ENCODE measurements around the gene FST. TPM values are rescaled to one million over a fixed set of nuclear protein-coding genes. Genes with fewer than 3 reads are reported as not detected.

FST gene
- total and polyA plus RNA-seq, 10 of the 15 experiments (the other 5 are each of a cell fraction or from before 2014, with no cell fraction given), result 0.23 TPM; not detected in 9

DNA sequence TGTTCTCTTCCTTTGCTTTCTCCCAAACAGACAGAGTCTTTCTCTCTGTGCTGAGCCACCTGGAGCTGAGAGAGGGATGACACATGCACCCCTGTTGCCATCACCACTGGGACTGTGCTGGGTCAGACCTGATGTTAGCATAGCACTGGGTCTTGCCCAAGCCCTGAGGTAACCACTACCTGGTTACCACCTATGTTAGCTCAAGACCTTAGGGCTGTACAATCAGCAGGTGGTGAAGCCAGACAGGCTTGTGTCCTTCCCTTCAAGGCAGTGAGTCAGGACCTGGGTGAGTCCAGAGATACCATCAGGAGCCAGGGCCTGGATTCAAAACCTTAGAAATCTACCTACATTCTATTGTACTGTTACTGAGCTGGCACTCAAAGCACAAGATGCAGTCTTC lies 32.1 kb downstream of the FST start:
- FAIRE-seq, result no peak
- H3K4me3 ChIP-seq, result no peak overlapping the region
- TF ChIP-seq, protein P1, sequence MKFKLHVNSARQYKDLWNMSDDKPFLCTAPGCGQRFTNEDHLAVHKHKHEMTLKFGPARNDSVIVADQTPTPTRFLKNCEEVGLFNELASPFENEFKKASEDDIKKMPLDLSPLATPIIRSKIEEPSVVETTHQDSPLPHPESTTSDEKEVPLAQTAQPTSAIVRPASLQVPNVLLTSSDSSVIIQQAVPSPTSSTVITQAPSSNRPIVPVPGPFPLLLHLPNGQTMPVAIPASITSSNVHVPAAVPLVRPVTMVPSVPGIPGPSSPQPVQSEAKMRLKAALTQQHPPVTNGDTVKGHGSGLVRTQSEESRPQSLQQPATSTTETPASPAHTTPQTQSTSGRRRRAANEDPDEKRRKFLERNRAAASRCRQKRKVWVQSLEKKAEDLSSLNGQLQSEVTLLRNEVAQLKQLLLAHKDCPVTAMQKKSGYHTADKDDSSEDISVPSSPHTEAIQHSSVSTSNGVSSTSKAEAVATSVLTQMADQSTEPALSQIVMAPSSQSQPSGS (IDR thresholded peaks at IDR 0.05; ENCODE audit: low read length), result no peak
- no peak for TF ChIP-seq RCOR1 (conservative IDR thresholded peaks at IDR 0.05; ENCODE audit: low read depth, low read length)
- no peak for TF ChIP-seq ZNF274 (IDR thresholded peaks at IDR 0.05; ENCODE audit: insufficient read depth, insufficient read length)
- TF ChIP-seq CHD2 (IDR thresholded peaks at IDR 0.05; ENCODE audit: borderline replicate concordance, low read depth, low read length), result no peak
- no peak for TF ChIP-seq NRF1 (conservative IDR thresholded peaks at IDR 0.05; ENCODE audit: low read depth, low read length)
- TF ChIP-seq, protein P2, sequence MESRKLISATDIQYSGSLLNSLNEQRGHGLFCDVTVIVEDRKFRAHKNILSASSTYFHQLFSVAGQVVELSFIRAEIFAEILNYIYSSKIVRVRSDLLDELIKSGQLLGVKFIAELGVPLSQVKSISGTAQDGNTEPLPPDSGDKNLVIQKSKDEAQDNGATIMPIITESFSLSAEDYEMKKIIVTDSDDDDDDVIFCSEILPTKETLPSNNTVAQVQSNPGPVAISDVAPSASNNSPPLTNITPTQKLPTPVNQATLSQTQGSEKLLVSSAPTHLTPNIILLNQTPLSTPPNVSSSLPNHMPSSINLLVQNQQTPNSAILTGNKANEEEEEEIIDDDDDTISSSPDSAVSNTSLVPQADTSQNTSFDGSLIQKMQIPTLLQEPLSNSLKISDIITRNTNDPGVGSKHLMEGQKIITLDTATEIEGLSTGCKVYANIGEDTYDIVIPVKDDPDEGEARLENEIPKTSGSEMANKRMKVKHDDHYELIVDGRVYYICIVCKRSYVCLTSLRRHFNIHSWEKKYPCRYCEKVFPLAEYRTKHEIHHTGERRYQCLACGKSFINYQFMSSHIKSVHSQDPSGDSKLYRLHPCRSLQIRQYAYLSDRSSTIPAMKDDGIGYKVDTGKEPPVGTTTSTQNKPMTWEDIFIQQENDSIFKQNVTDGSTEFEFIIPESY (IDR thresholded peaks at IDR 0.05), result no peak
- TF ChIP-seq HDAC2 (IDR thresholded peaks at IDR 0.05), result no peak
- TF ChIP-seq, protein P3, sequence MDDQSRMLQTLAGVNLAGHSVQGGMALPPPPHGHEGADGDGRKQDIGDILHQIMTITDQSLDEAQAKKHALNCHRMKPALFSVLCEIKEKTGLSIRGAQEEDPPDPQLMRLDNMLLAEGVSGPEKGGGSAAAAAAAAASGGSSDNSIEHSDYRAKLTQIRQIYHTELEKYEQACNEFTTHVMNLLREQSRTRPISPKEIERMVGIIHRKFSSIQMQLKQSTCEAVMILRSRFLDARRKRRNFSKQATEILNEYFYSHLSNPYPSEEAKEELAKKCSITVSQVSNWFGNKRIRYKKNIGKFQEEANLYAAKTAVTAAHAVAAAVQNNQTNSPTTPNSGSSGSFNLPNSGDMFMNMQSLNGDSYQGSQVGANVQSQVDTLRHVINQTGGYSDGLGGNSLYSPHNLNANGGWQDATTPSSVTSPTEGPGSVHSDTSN (IDR thresholded peaks at IDR 0.05; ENCODE audit: insufficient replicate concordance, low read depth, low read length), result no peak
- no peak for TF ChIP-seq TAF1 (IDR thresholded peaks at IDR 0.05; ENCODE audit: borderline replicate concordance, low read depth, low read length)
- no peak for TF ChIP-seq YY1 (IDR thresholded peaks at IDR 0.05; ENCODE audit: low read depth, low read length)
- TF ChIP-seq, protein P4, sequence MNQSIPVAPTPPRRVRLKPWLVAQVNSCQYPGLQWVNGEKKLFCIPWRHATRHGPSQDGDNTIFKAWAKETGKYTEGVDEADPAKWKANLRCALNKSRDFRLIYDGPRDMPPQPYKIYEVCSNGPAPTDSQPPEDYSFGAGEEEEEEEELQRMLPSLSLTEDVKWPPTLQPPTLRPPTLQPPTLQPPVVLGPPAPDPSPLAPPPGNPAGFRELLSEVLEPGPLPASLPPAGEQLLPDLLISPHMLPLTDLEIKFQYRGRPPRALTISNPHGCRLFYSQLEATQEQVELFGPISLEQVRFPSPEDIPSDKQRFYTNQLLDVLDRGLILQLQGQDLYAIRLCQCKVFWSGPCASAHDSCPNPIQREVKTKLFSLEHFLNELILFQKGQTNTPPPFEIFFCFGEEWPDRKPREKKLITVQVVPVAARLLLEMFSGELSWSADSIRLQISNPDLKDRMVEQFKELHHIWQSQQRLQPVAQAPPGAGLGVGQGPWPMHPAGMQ (IDR thresholded peaks at IDR 0.05; ENCODE audit: borderline replicate concordance), result no peak
- no peak for TF ChIP-seq CHD4 (IDR thresholded peaks at IDR 0.05)
- TF ChIP-seq TCF3 (IDR thresholded peaks at IDR 0.05; ENCODE audit: borderline replicate concordance, insufficient read depth, low read depth, low read length), result no peak
- no peak for TF ChIP-seq RELA (IDR thresholded peaks at IDR 0.05; ENCODE audit: borderline replicate concordance, partially characterized antibody)
- no peak for TF ChIP-seq RB1 (IDR thresholded peaks at IDR 0.05; ENCODE audit: borderline replicate concordance)
- no peak for TF ChIP-seq FOS (IDR thresholded peaks at IDR 0.05; ENCODE audit: borderline replicate concordance, extremely low read depth, insufficient read length)
- no peak for DNase-seq (ENCODE audit: low read depth, low spot score)
- no peaks in the 10 kb centered on the region; the same call in 2 of the 3 replicates for H3K9me3 ChIP-seq (replicated peaks; ENCODE audit: control insufficient read depth, insufficient read depth, low read length)
- in situ Hi-C loops (cut with MboI), result no loop called here
- H3K27me3 ChIP-seq (replicated peaks in 1 of 2; ENCODE audit: control insufficient read depth in 2 of 2, insufficient read depth in 2 of 2, low read length in 1 of 2), result no peaks in the 10 kb centered on the region
- H3K79me2 ChIP-seq (ENCODE audit: control insufficient read depth, insufficient read depth, low read length), result no peaks in the 10 kb centered on the region
- H2AFZ ChIP-seq (ENCODE audit: control insufficient read depth, low read depth, low read length), result no peak overlapping the region
- no TSS peak for BruUV-seq (replicated peaks)
- ChIA-PET SMC1A (ENCODE audit: uncharacterized antibody, unreplicated experiment) (no interaction called here), CTCF (no interaction called here), RAD21 (ENCODE audit: unreplicated experiment) (no interaction called here), POLR2A (no interaction called here)
- H4K20me1 ChIP-seq (ENCODE audit: control insufficient read depth, insufficient read depth), result no peaks in the 10 kb centered on the region
- H3K4me1 ChIP-seq (ENCODE audit: control insufficient read depth, insufficient read depth, low read length), result no peaks in the 10 kb centered on the region
- intact Hi-C loops (cut with micrococcal nuclease; ENCODE audit: unreplicated experiment), result no loop called here
- H3K4me2 ChIP-seq (ENCODE audit: control insufficient read depth, insufficient read depth), result no peak overlapping the region
- H3K27ac ChIP-seq (ENCODE audit: control insufficient read depth, insufficient read depth), result no peak overlapping the region
- no peaks in the 10 kb centered on the region for H3K36me3 ChIP-seq (ENCODE audit: control insufficient read depth in 2 of 2, insufficient read depth in 2 of 2, low read length in 1 of 2)
- ATAC-seq, result no peak
- H3K9ac ChIP-seq (ENCODE audit: control insufficient read depth, insufficient read depth, low read length), result no peak overlapping the region

All from GM12878 (cell line).